GM21423 (cell line): ENCODE data around the gene WNT3A.

Source experiments
- ATAC-seq: cut with Tn5 transposase; IDR thresholded peaks from one replicate; pipeline ENCODE4 v1.9.1; 2021; ENCODE audit warnings: mild to moderate bottlenecking, moderate library complexity; ENCODE audit not compliant: unreplicated experiment

WNT3A gene

GRCh38 chr1:228066891-228067654 is 60.3 kb downstream of the WNT3A start:
- no peak for ATAC-seq

- no peak for ATAC-seq
Observed at GRCh38 chr1:228068359-228068758, 61.6 kb downstream of the WNT3A start.

- ATAC-seq = no peak
Observed at GRCh38 chr1:228070173-228070572, 63.4 kb downstream of the WNT3A start.

GRCh38 chr1:228070851-228071250 is 64.1 kb downstream of the WNT3A start:
- ATAC-seq = no peak

- ATAC-seq = no peak
Observed at GRCh38 chr1:228071839-228072657, 65.2 kb downstream of the WNT3A start.

GRCh38 chr1:228072658-228073043 is 65.9 kb downstream of the WNT3A start:
- ATAC-seq = no peak

- no peak for ATAC-seq
Observed at GRCh38 chr1:228073061-228073856, 66.5 kb downstream of the WNT3A start.

GRCh38 chr1:228073857-228074545 is 67.2 kb downstream of the WNT3A start:
- no peak for ATAC-seq

- ATAC-seq = no peak
Observed at GRCh38 chr1:228074954-228075730, 68.3 kb downstream of the WNT3A start.

- no peak for ATAC-seq
Observed at GRCh38 chr1:228075801-228076271, 69.0 kb downstream of the WNT3A start.

- no peak for ATAC-seq
Observed at GRCh38 chr1:228076796-228077430, 70.1 kb downstream of the WNT3A start.

- no peak for ATAC-seq
Observed at GRCh38 chr1:228077565-228078330, 71.0 kb downstream of the WNT3A start.

GRCh38 chr1:228079013-228079412 is 72.2 kb downstream of the WNT3A start:
- ATAC-seq = no peak

- ATAC-seq = no peak
Observed at GRCh38 chr1:228079601-228080263, 72.9 kb downstream of the WNT3A start.

- ATAC-seq = no peak
Observed at GRCh38 chr1:228081144-228081543, 74.3 kb downstream of the WNT3A start.

- ATAC-seq = peak; percentile 20
Observed at GRCh38 chr1:228081578-228082213, 74.9 kb downstream of the WNT3A start.

- ATAC-seq = peak; percentile 76
Observed at GRCh38 chr1:228082214-228082917, 75.6 kb downstream of the WNT3A start, which contains the start of gene ARF1. TSS of gene ARF1 (plus strand) at chr1:228082708. CDS start at chr1:228097115, 14,407 bp downstream.
